Measurements from ENCODE around the gene DTYMK.

Gene DTYMK, protein sequence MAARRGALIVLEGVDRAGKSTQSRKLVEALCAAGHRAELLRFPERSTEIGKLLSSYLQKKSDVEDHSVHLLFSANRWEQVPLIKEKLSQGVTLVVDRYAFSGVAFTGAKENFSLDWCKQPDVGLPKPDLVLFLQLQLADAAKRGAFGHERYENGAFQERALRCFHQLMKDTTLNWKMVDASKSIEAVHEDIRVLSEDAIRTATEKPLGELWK

GRCh38 chr2:241686650-241687425 is at the start of gene DTYMK:
Gene DTYMK (minus strand): TSS chr2:241686815. CDS start chr2:241686783, 32 bp downstream.
- DNase-seq: peak; percentile 98

DNA sequence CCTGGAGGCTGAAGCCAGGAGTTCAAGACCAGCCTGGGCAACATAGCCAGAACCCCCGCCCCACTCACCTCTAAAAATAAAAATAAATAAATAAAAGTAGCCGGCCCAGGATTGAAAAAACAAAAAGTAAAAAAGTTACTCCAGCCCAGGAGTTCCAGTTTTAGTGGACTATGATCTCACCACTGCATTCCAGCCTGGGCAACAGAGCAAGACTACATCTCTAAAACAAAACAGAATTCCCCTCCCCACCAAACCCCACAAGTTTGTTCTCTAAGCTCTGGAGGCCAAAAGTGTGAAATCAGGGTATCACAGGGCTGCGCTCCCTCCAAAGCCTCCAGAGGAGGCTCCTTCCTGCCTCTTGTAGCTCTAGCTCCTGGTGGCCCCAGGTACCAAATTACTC is 49.5 kb upstream of the DTYMK start:
- DNase-seq: no peak

DNA sequence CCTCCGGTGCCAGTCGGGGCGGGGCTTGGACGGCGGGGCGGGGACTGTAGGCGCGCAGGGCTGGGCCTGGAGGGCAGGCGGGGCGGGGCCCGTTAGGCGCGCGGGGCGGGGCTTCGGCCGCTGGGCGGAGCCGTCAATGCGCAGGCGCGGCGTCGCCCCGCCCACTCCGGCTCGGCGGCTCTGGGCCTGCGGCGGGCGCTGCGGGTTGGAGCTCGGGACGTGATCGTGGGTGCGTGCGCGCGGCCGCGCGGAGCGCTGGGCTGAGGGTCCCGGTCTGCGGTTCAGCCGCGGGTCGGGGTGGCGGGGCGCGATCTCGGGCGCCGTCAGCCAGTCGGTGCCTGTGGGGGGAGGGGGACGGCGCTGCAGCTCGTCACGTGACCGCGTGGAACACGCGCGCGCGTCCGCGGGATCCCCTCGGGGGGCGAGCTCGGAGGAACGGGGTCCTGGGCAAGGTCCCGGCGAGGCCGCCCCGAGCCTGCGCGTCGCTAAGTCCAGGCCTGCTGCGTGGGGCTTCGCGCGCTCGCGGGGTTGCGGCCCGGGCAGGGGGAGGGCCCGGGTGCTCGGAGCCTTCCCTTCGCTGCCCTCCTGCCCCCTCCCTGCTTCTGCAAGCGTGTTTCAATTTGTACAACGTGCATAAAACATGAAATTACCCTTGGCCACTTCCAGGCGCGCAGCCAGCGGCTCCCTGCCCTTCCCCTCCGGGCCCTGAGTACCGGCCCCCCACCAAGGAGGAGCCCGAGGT is 48.0 kb upstream of the DTYMK start, which contains the start of gene D2HGDH:
TSS of gene D2HGDH (plus strand) at position 164 of the 742 bp plus-strand sequence. CDS start 595 bp downstream, outside the sequence.
- DNase-seq: peak; percentile 95

GRCh38 chr2:241734208-241734466 is 47.5 kb upstream of the DTYMK start:
- no peak for DNase-seq

GRCh38 chr2:241733391-241734207 is 47.0 kb upstream of the DTYMK start:
- no peak for DNase-seq

- peak; percentile 43 for DNase-seq
Observed at GRCh38 chr2:241732513-241733186, 46.0 kb upstream of the DTYMK start.

GRCh38 chr2:241730671-241731293 is 44.2 kb upstream of the DTYMK start:
- no peak for DNase-seq

DNA sequence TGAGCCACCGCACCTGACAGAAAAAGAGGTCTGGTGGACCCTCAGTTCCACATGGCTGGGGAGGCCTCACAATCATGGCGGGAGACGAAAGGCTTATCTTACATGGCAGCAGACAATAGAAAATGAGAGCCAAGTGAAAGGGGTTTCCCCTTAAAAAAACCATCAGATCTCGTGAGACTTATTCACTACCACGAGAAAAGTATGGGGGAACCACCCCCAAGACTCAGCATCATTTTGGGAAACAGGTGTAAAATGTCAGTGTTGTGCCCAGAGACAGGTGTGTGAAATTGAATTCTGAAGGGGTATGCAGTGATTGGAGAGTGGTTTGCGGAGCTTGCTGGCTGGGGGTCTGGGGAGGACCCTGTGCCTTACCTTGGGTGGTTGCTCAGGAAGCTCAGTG is 43.3 kb upstream of the DTYMK start:
- no peak for DNase-seq

DNA sequence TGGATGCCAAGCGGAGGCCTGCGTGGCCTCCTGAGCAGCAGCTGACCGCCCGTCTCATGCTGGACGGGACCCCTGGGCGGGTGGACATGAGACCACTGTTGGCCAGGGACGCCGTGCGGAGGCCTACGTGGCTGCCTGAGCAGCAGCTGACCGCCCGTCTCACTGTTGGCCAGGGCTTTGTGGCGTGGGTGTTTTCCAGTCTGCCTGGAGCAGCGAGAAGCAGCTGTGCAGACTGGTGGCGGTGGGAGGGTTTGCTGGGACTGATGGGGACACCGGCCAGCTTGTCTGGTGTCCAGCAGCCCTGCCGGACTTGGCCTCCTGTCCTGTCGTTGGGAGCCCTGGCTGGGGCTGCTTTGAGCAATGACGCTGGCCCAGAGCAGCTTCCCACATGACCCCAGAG is 42.0 kb upstream of the DTYMK start:
- no peak for DNase-seq

- no peak for DNase-seq
Observed at GRCh38 chr2:241728000-241728399, 41.4 kb upstream of the DTYMK start.

- no peak for DNase-seq
Observed at GRCh38 chr2:241726459-241726858, 39.8 kb upstream of the DTYMK start.

DNA sequence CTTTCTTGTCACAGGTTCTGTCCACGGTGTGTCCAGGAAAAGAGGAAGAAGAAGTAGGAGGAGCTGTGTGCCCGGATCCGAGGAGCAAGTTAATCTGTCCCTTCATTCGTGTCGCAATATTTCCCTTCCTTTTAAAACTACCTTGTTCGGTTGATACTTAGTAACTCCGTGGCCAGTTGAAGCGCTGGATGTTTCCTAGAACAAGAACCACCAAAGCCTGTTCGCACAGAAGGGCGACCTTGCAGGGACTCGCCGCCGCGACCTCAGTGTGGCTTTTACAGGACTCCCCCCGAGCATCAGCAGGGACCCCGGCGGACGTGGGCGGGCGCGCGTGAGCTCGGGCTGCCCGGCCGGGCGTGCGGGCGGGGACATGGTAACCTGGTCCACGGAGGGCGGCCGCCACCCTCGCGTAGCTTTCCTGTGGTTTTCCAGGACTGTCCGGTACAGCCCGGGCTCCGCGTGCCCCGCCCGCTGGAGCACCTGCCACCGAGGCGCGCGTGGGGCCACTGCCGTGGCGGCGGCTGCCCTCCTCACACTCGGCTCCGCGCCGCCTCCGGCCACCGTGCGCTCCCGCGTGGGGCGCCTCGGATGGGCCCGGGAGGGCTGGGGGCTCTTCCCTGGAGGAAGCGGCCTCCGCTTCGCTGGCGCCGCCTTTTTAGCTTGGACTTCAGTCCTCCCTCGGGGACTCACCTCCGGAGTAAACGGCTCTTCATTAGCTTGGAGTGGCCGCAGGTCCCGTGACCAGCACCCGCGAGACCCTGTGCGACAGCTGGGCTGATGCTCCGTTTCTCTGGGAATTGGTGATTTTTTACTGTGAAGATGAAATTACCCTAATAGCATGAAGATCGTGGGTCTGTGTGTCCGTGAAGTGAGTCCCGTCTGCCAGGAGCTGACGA is 38.6 kb upstream of the DTYMK start:
- DNase-seq: no peak

- no peak for DNase-seq
Observed at GRCh38 chr2:241724259-241724974, 37.8 kb upstream of the DTYMK start.

GRCh38 chr2:241722896-241723454 is 36.4 kb upstream of the DTYMK start:
- DNase-seq: no peak

DNA sequence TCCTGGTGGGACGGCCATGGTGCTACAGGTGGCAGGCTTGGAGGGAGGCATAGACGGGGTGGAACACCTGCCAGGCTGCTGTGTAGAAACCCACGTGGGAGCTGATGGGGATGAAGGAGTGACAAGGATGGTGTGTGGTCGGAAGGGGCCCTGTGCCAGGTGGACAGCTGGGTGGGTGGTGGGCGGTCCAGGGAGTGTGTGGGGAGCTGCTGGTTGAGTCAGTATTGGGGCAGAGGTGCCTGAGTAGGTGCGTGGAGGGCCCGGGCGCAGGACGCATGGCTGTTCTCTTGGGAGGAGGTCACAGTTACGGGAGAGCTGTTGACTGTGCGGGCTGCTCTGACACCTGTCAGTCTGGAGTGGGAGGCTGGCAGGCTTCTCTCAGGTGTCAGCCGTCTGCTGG is 35.2 kb upstream of the DTYMK start:
- DNase-seq: no peak

- DNase-seq: no peak
Observed at GRCh38 chr2:241720560-241720959, 33.9 kb upstream of the DTYMK start.

DNA sequence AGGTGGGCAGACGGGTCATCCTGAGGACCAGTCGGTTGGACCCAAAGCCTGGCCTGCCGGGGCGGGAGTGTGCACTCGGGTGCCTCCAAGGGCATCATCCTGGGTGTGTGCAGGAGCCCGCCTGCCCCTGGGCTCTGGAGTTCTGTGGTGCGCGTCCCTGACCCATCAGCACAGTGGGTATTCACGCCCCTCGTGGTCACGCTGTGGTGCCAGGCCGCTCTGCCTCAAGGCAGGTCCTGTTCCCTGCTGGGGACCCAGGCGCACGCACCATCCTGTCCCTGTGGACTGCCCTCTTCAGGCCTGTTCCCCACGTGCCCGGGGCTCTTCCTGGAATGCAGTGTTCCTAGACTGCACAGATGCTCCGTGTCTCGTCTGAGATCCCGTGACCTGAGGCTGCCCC is 33.5 kb upstream of the DTYMK start:
- DNase-seq: no peak

DNA sequence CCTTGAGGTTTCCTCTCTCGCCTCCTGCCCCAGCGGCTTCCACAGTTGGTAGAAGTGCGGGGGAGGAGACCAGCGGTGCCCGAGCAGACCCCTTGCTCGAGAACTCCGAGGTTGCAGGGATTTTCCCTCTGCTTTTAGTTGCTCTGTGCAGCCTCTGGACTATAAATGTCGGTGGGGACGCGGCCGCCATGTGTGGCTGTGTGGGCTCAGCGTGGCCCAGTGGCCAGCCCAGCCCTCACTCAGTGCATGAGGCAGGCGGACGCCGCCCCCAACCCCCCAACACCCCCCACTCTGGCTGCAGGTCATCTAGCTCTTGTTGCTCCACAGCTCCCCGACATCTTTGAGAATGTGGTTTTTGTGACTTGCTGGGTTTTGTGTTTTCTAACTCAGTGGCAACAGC is 32.5 kb upstream of the DTYMK start:
- no peak for DNase-seq

- DNase-seq: no peak
Observed at GRCh38 chr2:241708879-241709278, 22.3 kb upstream of the DTYMK start.

DNA sequence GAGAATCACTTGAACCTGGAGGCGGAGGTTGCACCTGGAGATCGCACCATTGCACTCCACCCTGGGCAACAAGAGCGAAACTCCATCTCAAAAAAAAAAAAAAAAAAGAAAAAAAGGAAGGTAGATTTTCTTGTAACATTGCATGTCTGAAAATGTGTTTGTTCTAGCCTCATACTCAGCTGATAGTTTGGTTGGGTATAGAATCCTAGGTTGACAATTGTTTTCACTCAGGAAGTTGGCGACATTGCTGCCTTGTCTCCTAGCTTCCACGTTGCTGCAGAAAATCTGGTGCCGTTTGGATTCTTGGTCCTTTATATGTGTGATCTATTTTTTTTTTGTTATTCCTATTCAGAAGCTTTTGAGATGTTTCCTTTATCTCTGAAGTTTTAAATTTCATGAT is 19.9 kb upstream of the DTYMK start:
- peak; percentile 26 for DNase-seq

Measured in eye (tissue), 1 donor.